Adipocyte (in vitro differentiated cells): ENCODE data around the gene SOX13.
A peak's percentile ranks its signal among the peaks of the same experiment; 100 is the strongest.

ENCODE experiments used
- DNase-seq: peaks from one replicate; pipeline ENCODE4 v3.0.0-alpha.2; 2015; ENCODE audit warnings: low read depth
- H3K27me3 ChIP-seq: replicated peaks from 2 replicates; pipeline ENCODE4 v1.7.0; 2013; ENCODE audit warnings: mild to moderate bottlenecking, low read length, moderate library complexity; ENCODE audit not compliant: control insufficient read depth, insufficient read depth
- H3K36me3 ChIP-seq: 2 replicates; pipeline ENCODE4 v1.7.0; 2013; ENCODE audit warnings: low read length, mild to moderate bottlenecking, moderate library complexity; ENCODE audit not compliant: control insufficient read depth, insufficient read depth, severe bottlenecking
- H3K4me1 ChIP-seq: 2 replicates; pipeline ENCODE4 v1.7.0; 2013; ENCODE audit warnings: mild to moderate bottlenecking, low read length, moderate library complexity; ENCODE audit not compliant: control insufficient read depth, insufficient read depth
- H3K4me3 ChIP-seq: 2 replicates; pipeline ENCODE4 v1.7.0; 2013; ENCODE audit warnings: mild to moderate bottlenecking, low read length, moderate library complexity
- H3K9ac ChIP-seq: 2 replicates; pipeline ENCODE4 v1.7.0; 2013; ENCODE audit warnings: mild to moderate bottlenecking, low read length, moderate library complexity
- H3K9me3 ChIP-seq: 2 replicates; pipeline ENCODE4 v1.7.0; 2013; ENCODE audit warnings: mild to moderate bottlenecking, low read length, moderate library complexity; ENCODE audit not compliant: control insufficient read depth

SOX13 gene

DNA sequence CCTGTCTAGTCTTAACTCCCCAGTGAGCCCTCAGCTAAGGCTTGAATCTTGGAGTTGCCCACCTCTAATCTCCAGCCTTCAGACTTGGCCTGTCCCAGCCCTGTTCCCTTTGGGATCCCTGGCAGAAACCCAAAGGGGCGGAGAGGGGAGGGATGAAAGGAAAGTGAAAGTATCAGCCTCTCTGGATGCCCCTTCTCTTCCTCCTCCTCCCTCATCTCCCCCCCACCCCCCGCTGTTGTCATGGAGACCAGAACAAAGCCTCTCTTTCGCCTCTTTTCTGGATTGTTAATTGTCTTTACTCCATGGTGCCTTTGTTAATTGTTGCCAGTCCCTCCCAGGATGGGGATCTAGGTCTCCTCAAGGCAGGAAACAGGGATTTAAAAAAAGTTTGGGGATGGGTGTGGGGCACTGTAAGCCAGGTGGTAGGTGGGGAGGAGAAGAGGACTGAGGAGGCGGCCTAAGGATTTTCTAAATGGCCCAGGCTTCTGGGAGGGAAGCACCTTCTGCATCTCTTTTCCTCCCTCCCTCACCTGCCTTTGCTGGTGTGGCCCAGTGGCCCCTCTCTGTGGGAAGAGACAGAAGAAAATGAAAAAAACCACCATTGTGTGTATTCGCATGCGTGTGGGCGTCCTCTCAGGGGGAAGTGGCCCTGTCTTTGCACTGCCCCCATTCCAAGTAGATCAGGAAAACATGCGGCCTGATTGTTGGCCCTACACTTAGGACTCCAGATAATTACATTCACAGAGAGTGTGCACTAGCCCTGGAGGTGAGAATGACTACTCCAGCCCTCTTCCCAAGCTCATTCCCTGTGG lies 7.5 kb upstream of the SOX13 start:
- Histone ChIP-seq H3K36me3 (no peaks in the 10 kb centered on the region), H3K9me3 (no peaks in the 10 kb centered on the region), H3K9ac (no peak overlapping the region), H3K4me1 (no peaks in the 10 kb centered on the region), H3K27me3 (no peaks in the 10 kb centered on the region), H3K4me3 (no peak overlapping the region)
- peak; percentile 33 for DNase-seq

DNA sequence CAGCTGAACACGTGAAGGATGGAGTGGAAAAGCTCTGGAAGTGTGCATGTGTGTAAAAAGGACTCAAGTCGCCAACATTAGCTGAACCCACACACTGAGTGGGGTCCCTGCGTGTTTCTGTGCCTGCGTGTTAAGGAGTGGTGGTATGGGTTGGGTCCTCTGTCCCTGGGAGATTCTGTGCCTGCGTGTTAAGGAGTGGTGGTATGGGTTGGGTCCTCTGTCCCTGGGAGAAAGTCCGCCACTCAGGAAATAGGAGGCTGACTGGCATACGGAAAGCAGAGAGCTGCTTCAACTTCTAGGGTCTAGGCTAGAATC lies 7.0 kb upstream of the SOX13 start:
- H3K36me3 ChIP-seq: no peaks in the 10 kb centered on the region
- H3K4me1 ChIP-seq: no peaks in the 10 kb centered on the region
- no peak for DNase-seq

GRCh38 chr1:204067935-204068334 lies 5.0 kb upstream of the SOX13 start:
- H3K27me3 ChIP-seq: no peaks in the 10 kb centered on the region
- H3K36me3 ChIP-seq: no peaks in the 10 kb centered on the region
- H3K4me3 ChIP-seq: no peak overlapping the region
- H3K9me3 ChIP-seq: no peaks in the 10 kb centered on the region
- DNase-seq: no peak
- H3K4me1 ChIP-seq: no peaks in the 10 kb centered on the region
- no peak overlapping the region for H3K9ac ChIP-seq

More for the DNA sequence above, 7.0 kb upstream of the SOX13 start:
- H3K9me3 ChIP-seq: no peaks in the 10 kb centered on the region
- H3K27me3 ChIP-seq: no peaks in the 10 kb centered on the region
- no peak overlapping the region for H3K9ac ChIP-seq
- no peak overlapping the region for H3K4me3 ChIP-seq

GRCh38 chr1:204069887-204070286 lies 3.0 kb upstream of the SOX13 start:
- Histone ChIP-seq H3K9ac (no peak overlapping the region), H3K4me1 (no peaks in the 10 kb centered on the region), H3K27me3 (no peaks in the 10 kb centered on the region), H3K9me3 (no peaks in the 10 kb centered on the region), H3K36me3 (no peaks in the 10 kb centered on the region), H3K4me3 (no peak overlapping the region)
- DNase-seq: no peak

- Histone ChIP-seq H3K36me3 (no peaks in the 10 kb centered on the region), H3K4me3 (no peak overlapping the region), H3K9me3 (no peaks in the 10 kb centered on the region), H3K9ac (no peak overlapping the region), H3K4me1 (peaks cover 8% of the 10 kb centered on the region), H3K27me3 (no peaks in the 10 kb centered on the region)
- no peak for DNase-seq
Observed at GRCh38 chr1:204070895-204071294, 2.0 kb upstream of the SOX13 start.

DNA sequence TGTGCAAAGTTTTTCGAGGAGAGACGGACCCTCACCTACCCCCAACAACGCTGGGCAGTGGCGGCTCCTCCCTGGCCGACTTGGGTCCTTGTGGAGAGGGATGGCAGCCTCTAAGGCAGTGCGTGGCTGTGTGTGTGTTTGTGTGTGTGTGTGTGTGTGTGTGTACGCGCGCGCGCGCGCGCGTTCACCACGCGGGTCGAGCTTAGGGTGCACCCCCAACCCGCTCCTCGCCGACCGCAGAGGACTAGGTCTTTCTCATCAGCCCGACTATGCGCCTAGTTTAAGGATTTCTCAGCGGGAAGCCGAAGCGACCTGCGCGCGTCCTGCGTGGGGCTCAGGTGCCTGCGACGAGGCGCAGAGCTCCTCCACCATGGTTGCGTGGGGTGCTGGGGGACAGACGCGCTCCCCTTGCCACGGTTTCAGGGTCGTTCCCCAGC lies 940 bp downstream of the SOX13 start:
- H3K36me3 ChIP-seq: no peaks in the 10 kb centered on the region
- H3K27me3 ChIP-seq: no peaks in the 10 kb centered on the region
- H3K9me3 ChIP-seq: no peaks in the 10 kb centered on the region
- peak overlapping the region; percentile 92 for H3K9ac ChIP-seq
- no peak for DNase-seq
- H3K4me3 ChIP-seq: peak overlapping the region; percentile 98
- peaks cover 28% of the 10 kb centered on the region for H3K4me1 ChIP-seq

DNA sequence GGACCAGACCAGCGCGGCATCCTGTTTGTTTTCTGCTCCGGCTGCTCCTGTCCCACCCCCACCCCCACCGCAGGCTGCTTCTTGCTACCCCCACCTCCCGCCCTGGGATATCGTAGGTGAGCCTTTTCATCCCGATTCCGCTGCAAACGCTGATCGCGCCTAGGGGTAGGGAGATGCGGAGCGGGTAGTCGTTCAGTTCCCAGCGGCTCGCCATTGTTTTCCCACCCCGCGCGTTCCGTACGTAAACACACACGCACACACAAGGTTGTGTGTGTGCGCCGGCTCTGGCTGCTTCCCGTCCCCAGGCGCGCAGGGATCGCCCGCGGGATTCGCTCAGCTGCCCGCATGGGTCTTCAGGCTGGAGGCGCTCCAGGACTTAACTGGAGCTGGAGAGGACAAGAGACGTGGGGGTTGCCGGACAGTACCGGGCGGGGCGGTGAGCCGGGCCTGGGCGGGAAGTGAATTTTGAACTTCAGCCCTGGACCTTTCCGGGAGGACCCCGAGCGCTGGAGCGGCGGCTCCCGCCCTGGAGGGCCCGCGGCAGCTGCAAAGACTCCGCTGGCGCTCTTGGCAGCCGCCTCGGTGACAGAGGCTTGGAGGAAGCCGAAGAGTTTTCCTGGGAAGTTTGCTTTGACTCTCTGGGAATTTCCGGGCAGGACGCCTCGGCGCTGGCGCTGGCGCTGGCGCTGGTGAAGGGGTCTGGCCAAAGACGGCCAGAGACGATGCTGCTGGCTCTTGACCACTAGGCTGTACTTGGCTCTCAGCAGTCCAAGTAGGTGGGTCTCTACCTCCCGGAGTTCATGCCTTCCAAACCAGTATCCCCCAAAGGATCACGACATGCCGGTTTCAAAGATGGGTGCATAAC lies 1.6 kb downstream of the SOX13 start:
- Histone ChIP-seq H3K4me1 (peaks cover 33% of the 10 kb centered on the region), H3K27me3 (no peaks in the 10 kb centered on the region), H3K9me3 (no peaks in the 10 kb centered on the region), H3K36me3 (no peaks in the 10 kb centered on the region), H3K9ac (peak overlapping the region; percentile 92), H3K4me3 (peak overlapping the region; percentile 98)
- peak; percentile 75 for DNase-seq

GRCh38 chr1:204075139-204075521 lies 2.2 kb downstream of the SOX13 start:
- peak; percentile 31 for DNase-seq
- H3K4me3 ChIP-seq: peak overlapping the region; percentile 98
- H3K9ac ChIP-seq: peak overlapping the region; percentile 92
- no peaks in the 10 kb centered on the region for H3K27me3 ChIP-seq
- H3K4me1 ChIP-seq: peaks cover 39% of the 10 kb centered on the region
- no peaks in the 10 kb centered on the region for H3K36me3 ChIP-seq
- no peaks in the 10 kb centered on the region for H3K9me3 ChIP-seq

DNA sequence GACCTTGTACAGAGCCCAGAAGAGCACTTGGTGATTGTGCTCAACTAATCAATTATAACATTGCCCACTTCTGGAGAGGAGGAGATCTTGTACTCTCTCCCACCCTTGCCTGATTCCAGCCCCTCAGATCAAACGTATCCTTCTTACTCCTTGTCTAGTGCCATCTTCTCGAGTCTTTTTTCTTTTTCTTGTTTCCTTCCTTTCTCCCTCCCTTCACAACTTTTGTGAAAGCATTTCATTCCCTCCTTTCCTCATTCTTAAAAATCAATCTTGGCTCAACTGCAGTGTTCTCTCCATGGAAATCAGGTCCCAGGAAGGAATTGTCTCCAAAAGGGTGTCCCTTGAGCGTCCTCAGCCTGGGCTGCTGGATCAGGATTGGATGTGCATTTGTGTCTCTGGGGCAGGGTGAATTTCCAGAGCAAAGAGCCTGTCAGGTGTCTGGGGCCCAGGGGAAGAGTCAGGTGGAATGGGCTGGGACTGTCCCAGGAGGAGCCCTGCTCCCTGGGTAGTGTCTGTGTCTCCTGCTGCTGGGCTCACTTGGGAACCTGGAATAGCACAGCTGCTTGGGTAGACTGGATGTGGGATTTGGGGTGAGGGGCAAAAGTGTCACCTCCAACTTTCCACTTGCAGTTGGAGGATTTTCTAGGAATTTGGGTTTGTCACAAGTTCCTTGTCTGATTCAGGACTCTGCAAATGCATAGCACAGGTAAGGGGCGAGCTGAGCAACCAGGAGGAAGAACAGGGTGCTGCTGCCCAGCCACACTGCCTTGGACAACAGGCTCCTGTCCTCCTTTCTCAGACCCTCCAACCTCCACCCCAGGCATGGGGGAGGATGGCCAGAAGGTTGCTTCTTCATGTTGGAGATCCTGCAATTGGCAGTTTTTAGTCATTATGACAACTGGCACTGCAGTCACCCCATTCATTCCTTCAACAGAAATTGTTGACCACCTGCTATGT lies 3.3 kb downstream of the SOX13 start:
- Histone ChIP-seq H3K27me3 (no peaks in the 10 kb centered on the region), H3K4me3 (peak overlapping the region; percentile 98), H3K36me3 (no peaks in the 10 kb centered on the region), H3K9ac (peak overlapping the region; percentile 92), H3K9me3 (no peaks in the 10 kb centered on the region), H3K4me1 (peaks cover 50% of the 10 kb centered on the region)
- DNase-seq: no peak

- Histone ChIP-seq H3K36me3 (no peaks in the 10 kb centered on the region), H3K9ac (no peak overlapping the region), H3K4me3 (no peak overlapping the region), H3K27me3 (no peaks in the 10 kb centered on the region), H3K4me1 (peaks cover 54% of the 10 kb centered on the region), H3K9me3 (no peaks in the 10 kb centered on the region)
- DNase-seq: peak; percentile 45
Observed at GRCh38 chr1:204076891-204077290, 4.0 kb downstream of the SOX13 start.
